ENCODE results near the gene TMEM51. TPM values are rescaled to one million over a fixed set of nuclear protein-coding genes. Genes with fewer than 3 reads are reported as not detected.
"Not testable (repeated sequence)": the region's sequence is repeated elsewhere in the genome, so short reads cannot be mapped to it uniquely, and the experiment has no call there.

The TMEM51 gene
- total RNA-seq, 1 donor from 2014 or later = 2.8 TPM

GRCh38 chr1:15172405-15173259, 19.1 kb downstream of the TMEM51 start:
- intact Hi-C loops (cut with DNase I) = no loop called here
- DNase-seq (ENCODE audit: low spot score) = no peak

GRCh38 chr1:15173863-15174614, 20.5 kb downstream of the TMEM51 start:
- DNase-seq (ENCODE audit: low spot score) = no peak
- intact Hi-C loops (cut with DNase I) = no loop called here

GRCh38 chr1:15174615-15174983, 21.1 kb downstream of the TMEM51 start:
- intact Hi-C loops (cut with DNase I) = no loop called here
- no peak for DNase-seq (ENCODE audit: low spot score)

- intact Hi-C loops (cut with DNase I); DNase-seq (ENCODE audit: low spot score): not testable (repeated sequence)
These were observed 22.0 kb downstream of the TMEM51 start for GRCh38 chr1:15175324-15176094.

GRCh38 chr1:15176120-15176519, 22.6 kb downstream of the TMEM51 start:
- no peak for DNase-seq (ENCODE audit: low spot score)
- intact Hi-C loops (cut with DNase I) = no loop called here

- intact Hi-C loops (cut with DNase I) = no loop called here
- no peak for DNase-seq (ENCODE audit: low spot score)
These were observed 23.5 kb downstream of the TMEM51 start for GRCh38 chr1:15176898-15177665.

GRCh38 chr1:15177710-15178166, 24.2 kb downstream of the TMEM51 start:
- intact Hi-C loops (cut with DNase I) = no loop called here
- no peak for DNase-seq (ENCODE audit: low spot score)

- intact Hi-C loops (cut with DNase I) = no loop called here
- DNase-seq (ENCODE audit: low spot score) = no peak
These were observed 25.3 kb downstream of the TMEM51 start for GRCh38 chr1:15178571-15179484.

GRCh38 chr1:15179485-15179883, 25.9 kb downstream of the TMEM51 start:
- intact Hi-C loops (cut with DNase I) = no loop called here
- DNase-seq (ENCODE audit: low spot score) = no peak

GRCh38 chr1:15180189-15180588, 26.6 kb downstream of the TMEM51 start:
- intact Hi-C loops (cut with DNase I) = no loop called here

GRCh38 chr1:15180945-15181523, 27.5 kb downstream of the TMEM51 start:
- DNase-seq (ENCODE audit: low spot score) = no peak
- intact Hi-C loops (cut with DNase I) = no loop called here

More at GRCh38 chr1:15180189-15180588, 26.6 kb downstream of the TMEM51 start:
- no peak for DNase-seq (ENCODE audit: low spot score)

GRCh38 chr1:15181564-15181963, 28.0 kb downstream of the TMEM51 start:
- intact Hi-C loops (cut with DNase I) = no loop called here

GRCh38 chr1:15184436-15185241, 31.1 kb downstream of the TMEM51 start:
- DNase-seq (ENCODE audit: low spot score) = no peak
- intact Hi-C loops (cut with DNase I) = no loop called here

More at GRCh38 chr1:15181564-15181963, 28.0 kb downstream of the TMEM51 start:
- DNase-seq (ENCODE audit: low spot score) = no peak

GRCh38 chr1:15185617-15186016, 32.1 kb downstream of the TMEM51 start:
- no peak for DNase-seq (ENCODE audit: low spot score)
- intact Hi-C loops (cut with DNase I) = no loop called here

- DNase-seq (ENCODE audit: low spot score) = no peak
- intact Hi-C loops (cut with DNase I) = no loop called here
These were observed 32.7 kb downstream of the TMEM51 start for GRCh38 chr1:15186073-15186845.

- no peak for DNase-seq (ENCODE audit: low spot score)
- intact Hi-C loops (cut with DNase I) = no loop called here
These were observed 33.3 kb downstream of the TMEM51 start for GRCh38 chr1:15186846-15187151.
